NCI-H2227 (cell line): ENCODE data around the gene RFWD3.
"Not testable (repeated sequence)": the region's sequence is repeated elsewhere in the genome, so short reads cannot be mapped to it uniquely, and the experiment has no call there.

Experiments used
- DNase-seq: peaks from one replicate; lab custom pipeline; 2025; ENCODE audit not compliant: unreplicated experiment; lab: John Stamatoyannopoulos, UW

Gene RFWD3, protein sequence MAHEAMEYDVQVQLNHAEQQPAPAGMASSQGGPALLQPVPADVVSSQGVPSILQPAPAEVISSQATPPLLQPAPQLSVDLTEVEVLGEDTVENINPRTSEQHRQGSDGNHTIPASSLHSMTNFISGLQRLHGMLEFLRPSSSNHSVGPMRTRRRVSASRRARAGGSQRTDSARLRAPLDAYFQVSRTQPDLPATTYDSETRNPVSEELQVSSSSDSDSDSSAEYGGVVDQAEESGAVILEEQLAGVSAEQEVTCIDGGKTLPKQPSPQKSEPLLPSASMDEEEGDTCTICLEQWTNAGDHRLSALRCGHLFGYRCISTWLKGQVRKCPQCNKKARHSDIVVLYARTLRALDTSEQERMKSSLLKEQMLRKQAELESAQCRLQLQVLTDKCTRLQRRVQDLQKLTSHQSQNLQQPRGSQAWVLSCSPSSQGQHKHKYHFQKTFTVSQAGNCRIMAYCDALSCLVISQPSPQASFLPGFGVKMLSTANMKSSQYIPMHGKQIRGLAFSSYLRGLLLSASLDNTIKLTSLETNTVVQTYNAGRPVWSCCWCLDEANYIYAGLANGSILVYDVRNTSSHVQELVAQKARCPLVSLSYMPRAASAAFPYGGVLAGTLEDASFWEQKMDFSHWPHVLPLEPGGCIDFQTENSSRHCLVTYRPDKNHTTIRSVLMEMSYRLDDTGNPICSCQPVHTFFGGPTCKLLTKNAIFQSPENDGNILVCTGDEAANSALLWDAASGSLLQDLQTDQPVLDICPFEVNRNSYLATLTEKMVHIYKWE

DNA sequence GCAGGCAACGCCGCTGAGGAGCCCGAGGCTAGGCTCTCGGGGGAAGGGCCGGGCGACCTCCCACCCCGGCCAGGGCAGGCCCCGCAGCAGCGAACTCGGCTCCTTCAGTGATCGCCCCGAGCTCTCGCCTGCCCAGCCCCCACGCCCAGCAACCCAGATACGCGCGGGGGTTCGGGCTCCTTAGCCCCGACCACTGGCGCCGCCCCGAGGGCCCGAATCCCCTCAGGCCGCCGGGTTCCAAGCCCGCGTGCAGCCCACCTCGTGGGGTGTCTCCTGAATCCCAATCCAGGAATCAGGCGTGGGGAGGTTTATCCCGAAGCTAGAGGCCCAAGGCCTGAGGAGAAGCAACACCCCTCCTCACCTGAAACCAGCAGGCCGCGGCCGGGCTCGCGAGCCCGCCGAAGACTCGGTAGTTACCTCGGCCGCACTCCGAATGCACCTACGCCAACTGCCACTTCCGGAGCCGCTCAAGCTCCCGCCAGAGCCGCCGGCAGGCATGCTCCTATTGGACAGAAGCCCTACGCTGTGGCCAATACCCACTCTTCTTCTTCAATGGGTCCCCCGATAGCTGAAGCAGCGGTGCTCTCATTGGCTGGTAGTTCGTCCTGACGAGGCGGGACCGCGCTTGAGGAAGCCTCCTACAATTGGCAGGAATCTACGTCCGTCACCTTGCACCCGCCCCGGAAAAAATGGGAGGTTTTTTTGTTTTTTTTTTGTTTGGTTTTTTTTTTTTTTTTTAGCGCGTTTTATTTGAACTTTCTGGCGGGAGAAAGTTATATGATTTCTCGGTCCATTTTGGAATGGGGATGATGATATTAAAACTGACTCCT, at the start of gene RFWD3:
Gene RFWD3 (minus strand): TSS at position 453 of the 830 bp plus-strand sequence. CDS start 5,428 bp downstream, outside the sequence.
- peak; percentile 96 for DNase-seq

DNA sequence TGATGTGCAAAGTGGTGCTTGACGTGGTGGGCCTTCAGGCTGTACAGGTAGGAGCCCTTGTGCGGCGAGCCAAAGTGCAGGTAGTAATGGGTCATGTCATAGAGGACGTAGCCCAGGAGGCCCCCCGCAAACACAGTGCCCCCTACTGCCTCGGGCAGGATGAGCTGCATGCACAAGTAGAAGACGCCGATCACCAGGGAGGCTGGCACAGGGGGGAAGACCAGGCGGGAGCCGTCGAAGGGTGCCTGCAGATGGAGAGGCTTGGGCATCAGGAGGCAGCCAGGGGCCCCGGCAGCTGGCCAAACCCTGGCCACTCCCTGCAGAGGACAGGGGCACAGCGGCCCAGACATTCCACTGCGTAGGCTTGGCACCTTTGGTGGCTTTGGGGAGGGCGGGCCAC, 49.7 kb upstream of the RFWD3 start:
- DNase-seq = no peak

DNA sequence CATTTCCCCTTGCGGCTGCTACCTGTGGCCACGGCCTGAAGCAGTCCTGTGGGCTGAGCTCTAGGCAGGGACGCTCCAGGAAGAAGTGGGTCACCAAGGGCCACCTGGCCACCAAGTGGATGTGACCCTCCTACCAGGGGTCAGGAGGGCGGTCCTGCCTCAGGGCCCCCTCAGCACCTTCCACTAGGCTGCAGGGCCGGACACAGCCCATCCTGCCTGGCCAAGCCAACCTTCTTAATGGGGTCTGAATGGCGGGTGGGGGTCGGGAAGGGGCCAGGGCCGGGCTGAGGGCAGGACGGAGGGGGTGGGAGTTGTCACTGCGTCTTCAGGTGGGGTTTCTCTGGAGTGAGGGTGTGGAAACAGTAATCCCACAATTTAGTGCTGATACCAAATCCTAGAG, 47.2 kb upstream of the RFWD3 start:
- no peak for DNase-seq

DNA sequence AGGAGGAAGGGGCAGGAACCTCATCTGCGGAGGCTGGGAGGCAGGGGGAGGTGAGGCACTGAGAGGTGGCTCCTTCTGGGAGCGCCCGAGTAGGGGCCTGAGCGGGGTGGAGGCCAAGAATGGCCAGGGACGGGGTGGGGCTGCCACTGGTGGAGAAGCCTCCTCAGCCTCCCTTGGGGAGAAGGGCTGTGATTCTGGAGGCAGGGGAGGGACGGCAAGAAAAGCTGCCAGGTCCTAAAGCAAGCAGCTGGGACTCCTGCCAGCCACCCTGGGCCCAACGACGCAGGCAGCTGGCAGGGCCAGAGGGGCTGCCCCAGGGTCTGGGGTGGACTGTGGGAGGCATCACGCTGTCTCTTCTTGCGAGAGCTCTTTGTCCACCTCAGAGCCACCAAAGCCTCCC, 46.6 kb upstream of the RFWD3 start:
- no peak for DNase-seq

DNA sequence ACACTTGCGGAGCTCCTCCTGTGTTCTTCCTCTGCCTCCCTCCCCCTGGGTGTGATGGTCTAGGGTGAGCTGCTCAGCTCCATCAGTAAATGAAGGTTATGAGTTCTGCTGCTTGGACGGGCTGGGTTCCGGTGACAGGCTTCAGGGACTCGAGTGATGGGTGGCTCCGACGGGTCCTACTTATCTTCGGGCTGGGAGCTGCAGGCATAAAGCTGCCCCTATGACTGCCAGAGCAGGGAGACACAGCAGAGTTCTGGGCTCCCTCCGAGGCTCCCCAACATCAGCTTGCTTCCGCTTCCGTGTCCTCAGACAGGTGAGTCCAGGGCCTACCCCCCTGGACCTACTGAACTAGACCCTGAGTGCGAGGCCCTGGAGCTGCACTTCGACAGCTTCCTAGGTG, 45.3 kb upstream of the RFWD3 start:
- DNase-seq = no peak

DNA sequence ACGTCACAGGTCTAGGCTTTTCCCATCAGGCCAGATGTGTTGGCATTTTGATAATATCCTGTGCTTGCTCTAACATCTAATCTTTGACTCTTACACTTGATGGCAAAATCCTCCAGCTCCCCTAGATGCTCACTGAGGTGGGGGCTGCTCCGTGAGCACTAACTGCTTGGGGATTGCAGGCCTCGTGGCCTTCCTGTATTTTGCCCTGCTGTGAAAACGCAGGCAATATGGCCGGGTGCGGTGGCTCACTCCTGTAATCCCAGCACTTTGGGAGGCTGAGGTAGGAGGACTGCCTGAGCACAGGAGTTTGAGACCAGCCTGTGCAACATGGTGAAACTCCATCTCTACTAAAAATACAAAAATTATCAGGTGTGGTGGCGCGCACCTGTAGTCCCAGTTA, 43.7 kb upstream of the RFWD3 start:
- DNase-seq = no peak

DNA sequence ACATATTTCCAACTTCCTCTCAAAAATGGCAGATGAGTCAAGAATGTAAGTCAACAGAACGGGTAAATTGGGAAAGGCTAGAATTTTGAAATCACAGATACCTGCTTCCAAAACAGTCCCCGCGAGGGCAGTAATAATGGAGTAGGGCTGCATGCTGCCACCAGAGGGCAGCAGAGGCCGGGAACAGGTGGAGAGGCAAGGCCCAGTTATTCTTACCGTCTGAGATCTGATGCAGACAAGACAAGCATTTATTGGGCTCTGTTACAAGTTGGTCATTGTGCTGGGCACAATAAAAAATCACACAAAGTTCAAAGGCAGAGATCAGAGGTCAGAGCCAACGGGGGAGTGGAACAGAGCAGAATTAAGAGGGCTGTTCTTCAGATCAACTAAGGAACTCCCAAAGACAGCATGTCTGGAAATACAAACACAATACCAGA, 42.8 kb upstream of the RFWD3 start:
- DNase-seq = peak; percentile 84

DNA sequence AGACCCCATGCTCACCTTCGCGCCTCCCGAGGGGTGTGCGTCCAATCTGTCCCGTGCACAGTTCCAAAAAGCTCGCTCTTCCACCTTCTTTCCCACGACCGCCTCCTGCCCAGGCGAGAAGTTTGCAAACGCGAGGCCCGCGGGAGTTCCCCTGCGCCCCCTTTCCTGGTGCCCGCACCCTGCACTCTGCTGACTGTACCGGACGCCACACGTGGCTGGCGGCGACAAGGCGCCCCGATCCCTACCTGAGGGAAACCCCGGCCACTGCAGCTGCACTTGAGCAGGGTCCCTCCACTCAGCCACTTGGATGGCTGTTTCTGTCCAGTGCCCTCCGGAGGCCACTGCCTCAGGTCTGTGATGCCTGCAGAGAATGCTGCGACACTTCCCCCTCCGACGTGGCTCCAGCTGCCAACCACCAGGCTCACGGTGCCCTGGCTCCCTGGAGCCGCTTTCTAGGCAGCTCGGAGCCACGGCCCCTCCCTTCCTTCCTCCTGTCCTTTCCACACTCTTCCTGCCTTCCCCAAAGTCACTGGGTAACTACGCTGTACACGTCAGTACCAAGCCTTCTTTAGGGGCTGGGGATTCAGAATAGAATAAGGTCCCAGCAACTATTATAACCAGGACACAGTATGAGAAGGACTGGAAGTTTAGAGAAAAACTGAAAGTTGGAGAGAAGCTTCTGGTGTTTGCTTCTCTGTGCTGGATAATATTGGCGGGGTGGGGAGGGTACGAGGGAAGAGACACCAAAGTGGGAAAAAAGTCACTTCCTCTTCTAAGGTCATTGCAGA, 34.0 kb upstream of the RFWD3 start, which contains the start of gene MLKL:
Gene MLKL (minus strand): TSS at position 425 of the 788 bp plus-strand sequence. CDS start 5,105 bp downstream, outside the sequence.
- DNase-seq = peak; percentile 22

DNA sequence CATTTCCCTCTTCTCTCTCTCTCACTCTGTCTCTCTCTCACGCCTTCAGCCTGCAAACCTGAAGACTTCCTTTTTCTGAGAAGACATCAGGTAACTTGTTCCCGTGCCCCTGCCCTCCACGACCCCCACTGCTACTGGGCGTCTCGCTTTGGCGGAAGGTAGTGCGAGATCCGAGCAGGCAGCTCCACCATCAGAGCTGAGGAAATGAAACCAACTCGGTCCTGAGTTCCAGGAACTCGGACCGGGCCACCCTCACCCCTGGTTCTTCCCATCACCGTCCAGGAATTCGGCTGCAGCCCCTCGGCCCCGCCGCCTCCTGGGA, 33.4 kb upstream of the RFWD3 start:
- no peak for DNase-seq

DNA sequence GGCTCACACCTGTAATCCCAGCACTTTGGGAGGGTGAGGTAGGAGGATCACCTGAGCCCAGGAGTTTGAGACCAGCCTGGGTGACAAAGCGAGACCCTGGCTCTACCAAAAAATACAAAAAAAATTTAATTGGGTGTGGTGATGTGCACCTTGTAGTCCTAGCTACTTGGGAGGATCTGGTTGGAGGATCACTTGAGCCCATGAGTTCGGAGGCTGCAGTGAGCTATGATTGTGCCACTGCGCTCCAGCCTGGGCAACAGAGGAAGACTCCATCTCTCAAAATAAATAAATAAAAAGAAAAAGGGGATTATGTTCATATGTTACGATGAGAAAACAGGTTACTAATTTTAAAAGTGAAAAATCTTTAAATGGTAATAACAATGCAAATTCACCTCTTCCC, 33.0 kb upstream of the RFWD3 start:
- DNase-seq = no peak

DNA sequence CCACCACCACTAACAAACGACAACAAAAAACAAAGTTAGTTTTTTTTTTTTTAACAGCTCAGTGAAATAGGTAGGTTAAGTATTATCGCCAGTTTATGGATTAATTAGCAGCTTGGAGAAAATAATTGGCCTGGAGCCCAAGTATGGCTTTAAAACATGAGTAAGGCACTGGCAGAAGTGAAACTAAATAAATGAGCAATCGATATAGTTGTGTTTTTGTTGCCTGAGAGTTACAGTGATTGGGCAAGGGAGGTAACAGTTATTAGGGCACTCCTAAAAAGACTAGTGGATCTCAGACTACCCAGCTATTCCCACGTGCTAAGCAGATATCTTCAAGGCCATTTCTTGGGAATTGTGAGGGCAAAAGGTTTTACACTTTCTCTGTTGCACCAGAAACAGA, 31.5 kb upstream of the RFWD3 start:
- no peak for DNase-seq

DNA sequence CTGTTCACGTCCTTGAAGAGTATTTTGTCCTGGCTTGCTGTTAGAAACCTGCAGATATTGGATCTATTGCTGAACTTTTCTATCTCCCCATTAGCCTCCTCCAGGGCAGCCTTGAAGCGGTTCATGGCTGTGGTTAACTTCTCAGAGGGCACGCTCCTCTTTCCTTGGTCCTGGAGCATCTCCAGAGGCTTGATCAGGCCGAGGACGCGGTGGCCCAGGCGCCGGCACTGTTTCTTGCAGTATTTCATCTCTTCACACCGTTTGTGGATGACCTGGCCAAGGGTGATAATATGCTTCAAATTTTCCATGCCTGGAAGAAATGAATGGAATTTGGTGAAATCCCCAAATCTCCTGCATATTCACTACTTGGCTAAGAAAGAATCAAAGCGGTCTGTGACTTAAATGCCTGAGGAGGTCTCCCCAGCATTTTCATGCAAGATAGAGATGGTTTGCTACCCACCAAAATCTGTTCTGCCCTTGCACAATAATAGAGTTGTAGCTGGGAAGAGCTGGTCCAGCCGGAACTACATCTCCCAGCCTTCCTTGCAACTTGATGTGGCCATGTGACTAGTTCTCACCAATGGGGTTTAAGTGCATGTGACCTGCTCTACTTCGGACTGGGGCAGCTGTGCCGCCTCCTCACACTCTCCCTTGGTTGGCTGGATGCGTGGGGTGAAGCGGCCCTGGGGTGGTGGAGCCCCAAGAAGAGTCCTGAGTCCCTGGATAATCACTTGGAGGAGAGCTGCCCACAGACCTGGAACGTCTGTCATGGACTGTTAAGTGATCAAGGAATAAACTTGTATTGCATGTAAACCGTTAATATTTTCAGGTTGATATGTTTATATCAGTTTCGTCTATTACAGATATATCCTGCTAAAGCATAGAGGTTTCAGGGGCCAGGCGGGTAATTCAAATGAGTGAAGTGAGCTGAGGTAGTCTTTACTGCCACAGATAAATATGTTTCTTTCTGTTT, 29.1 kb upstream of the RFWD3 start:
- DNase-seq = peak; percentile 84

DNA sequence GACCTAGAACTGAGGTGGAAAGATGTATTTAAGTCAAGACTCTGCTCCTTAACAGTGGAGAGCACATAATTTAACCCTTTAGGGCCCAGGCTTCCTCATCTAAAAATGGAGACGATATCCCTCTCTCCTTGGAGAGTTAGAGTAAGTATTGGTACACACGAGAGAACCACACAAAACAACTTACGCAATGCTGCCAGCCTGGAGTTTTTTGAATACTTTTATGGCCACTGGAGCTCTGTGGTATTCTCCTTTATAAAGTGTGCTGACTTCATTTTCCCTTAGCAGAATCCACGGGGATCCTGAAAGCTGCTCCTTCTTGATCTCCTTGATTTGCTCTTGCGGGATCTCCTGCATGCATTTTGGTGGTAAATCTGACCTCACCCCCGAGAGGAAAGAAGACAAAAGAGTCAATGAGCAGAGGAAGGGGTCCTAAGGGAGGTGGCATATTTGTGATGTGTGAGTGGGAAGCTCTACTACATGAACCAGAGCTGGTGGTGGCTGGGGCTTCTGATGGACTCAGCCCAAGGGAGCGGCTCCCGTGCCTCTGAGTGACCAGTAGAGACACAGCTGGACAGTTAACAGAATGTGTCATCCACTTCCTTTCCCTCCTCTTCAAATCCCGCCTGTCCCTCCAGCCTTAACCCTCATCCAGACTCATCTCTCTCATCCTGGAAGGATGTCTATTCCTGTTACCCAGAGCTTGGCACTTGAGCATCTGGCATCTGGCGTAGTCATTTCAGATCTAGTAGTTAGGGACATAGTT, 24.6 kb upstream of the RFWD3 start:
- no peak for DNase-seq

DNA sequence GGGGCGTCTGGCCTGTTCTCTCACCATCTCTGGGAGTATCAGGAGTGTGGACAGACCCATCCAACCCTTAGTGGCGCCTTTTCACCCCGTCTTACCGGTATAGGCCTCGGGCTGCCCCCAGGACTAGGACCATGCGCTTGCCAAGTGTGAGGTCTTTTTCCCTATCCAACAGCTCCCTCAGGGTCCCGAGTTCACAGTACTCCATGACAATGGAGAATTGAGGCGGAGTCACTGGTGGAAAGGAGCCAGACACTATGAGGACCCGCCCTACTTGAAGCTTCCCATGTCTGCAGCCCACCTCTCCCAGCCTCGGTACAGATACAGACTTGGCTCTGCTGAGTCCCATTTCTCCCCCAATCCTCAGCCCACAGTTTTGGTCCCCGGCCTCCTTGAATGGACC, 15.9 kb upstream of the RFWD3 start:
- no peak for DNase-seq

DNA sequence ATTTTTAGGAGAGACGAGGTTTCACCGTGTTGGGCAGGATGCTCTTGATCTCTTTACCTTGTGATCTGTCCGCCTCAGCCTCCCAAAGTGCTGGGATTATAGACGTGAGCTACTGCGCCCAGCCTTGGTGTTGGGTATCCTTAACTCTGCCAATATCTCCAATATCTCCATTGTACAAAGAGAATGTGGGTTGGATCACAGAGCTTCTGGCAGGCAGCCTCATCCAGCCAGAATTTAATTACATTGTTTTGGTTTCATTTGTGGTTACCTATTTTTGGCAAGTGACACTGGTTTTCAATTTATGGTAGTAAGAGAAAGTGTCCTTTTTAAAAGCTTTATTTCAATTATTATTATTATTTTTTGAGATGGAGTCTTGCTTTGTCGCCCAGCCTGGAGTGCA, 14.0 kb upstream of the RFWD3 start:
- DNase-seq = no peak

DNA sequence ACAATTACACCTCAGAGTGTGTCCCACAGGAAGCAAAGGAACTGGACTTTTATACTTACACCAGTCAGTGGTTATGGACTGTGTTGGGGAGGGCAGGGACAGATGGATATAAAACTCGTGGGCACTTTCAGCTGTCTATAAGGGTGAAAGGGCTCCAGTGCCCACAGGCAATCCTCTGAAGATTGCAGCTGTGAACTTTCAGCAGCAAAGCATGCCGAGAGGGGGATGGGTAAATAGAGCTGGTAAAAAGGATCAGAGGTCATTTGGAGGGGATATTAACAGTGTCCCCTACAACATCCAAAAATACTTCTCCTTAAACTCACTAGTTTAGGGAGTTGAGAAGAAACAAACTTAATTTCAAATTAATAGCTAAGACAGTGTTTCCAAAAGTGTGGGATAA, 13.3 kb upstream of the RFWD3 start:
- DNase-seq = no peak

DNA sequence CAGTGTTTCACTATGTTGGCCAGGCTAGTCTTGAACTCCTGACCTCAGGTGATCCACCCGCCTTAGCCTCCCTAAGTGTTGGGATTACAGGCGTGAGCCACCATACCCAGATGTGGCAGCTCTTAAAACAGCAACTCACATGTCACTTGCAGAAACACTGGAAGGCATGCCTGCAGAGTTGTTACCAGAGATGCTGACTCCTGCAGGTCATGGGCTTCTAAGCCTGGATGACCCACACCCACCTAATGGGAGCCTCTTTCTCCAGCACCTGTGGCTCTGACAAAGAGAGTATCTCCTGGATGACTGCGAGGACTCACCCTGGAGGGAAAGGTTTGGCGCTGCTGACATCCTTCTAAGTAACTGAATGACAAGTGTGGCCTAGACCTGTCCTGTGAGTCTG, 11.2 kb upstream of the RFWD3 start:
- DNase-seq = no peak

DNA sequence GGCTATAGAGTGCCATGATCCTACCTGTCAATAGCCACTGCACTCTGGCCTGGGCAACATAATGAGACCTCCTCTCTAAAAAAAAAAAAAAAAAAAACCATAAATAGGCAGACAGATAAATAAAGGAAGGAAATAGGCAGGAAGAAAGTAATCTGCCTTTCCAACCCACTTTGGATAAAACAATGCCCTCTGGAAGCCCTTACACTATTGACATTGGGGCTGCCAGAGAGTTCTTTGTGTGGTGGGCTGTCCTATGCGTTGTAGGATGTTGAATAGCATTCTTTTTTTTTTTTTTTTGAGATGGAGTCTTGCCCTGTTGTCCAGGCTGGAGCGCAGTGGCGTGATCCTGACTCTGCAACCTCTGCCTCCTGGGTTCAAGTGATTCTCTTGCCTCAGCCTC, 7.2 kb upstream of the RFWD3 start:
- DNase-seq = no peak

DNA sequence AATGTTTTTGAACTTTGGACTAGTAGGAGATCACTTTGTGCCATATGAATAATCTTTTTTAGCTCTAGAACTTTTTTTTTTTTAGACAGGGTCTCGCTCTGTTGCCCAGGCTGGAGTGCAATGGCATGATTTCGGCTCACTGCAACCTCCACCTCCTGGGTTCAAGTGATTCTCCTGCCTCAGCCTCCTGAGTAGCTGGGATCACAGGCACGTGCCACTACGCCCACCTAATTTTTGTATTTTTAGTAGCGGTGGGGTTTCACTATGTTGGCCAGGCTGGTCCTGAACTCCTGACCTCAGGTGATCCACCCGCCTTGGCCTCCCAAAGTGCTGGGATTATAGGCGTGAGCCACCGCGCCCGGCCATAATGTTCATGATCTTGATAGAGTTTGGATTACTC, 2.2 kb upstream of the RFWD3 start:
- DNase-seq = not testable (repeated sequence)
